ENCODE results near the gene FGD5. TPM values are rescaled to one million over a fixed set of nuclear protein-coding genes. Genes with fewer than 3 reads are reported as not detected.

The FGD5 gene
- total RNA-seq, 1 experiment from 2014 or later, result not detected

DNA sequence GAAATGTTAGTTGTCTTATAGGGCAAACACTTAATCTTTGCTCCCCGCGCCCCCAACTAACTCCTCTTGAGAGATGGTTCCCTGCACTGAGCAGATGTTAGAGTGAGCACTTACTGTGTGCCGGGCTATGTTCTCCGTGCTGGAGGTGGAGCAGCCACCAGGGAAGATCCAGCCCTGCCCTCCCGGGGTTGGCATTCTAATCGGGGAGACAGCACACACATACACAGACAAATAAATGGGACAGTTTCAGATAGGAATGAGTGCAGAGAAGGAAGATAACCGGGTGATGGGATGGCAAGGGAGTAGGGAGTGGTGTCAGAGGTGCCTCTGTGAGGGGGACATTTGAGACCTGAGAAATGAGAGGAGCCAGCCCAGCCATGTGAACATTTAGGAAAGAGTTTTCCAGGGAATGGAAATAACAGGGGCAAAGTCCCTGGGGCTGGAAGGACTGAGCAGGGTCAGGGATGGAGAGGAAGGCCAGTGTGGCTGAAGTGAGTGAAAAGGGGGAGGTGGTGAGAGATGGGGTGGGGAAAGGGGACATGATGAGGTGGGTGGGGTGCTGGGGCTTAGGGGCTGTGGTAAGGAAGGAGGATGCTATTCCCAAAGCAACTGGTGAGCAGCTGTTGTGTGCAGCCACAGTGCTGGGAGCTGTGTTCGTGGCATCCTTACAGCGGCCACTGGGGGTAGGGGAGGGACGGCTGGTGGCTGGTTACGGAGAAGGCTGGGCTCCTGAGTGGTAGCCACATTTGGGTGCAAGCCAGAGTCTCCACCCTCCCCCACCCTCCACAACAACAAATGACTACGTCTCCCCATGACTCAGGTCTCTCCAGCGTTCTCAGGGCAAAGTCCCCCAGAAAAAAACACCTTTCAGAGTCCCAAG is 15.4 kb upstream of the FGD5 start:
- no TSS peak for BruUV-seq (replicated peaks)
- no peak for DNase-seq (ENCODE audit: low spot score)
- ChIA-PET CTCF (no interaction called here), POLR2A (ENCODE audit: low non-redundant PET) (no interaction called here)
- H3K27ac ChIP-seq (ENCODE audit: low read depth, low read length, poor library complexity, severe bottlenecking), result no peak overlapping the region
- no peak overlapping the region for H3K4me3 ChIP-seq (ENCODE audit: low read depth, low read length, poor library complexity, severe bottlenecking)
- intact Hi-C loops (cut with micrococcal nuclease; ENCODE audit: unreplicated experiment), result no loop called here
- H3K9me3 ChIP-seq (ENCODE audit: low read depth, low read length, poor library complexity, severe bottlenecking), result no peaks in the 10 kb centered on the region
- no peaks in the 10 kb centered on the region for H3K4me1 ChIP-seq (ENCODE audit: insufficient read depth, low read length, poor library complexity, severe bottlenecking)
- H3K36me3 ChIP-seq (ENCODE audit: insufficient read depth, low read length, poor library complexity, severe bottlenecking), result no peaks in the 10 kb centered on the region
- peaks cover 54% of the 10 kb centered on the region for H3K27me3 ChIP-seq (replicated peaks; ENCODE audit: insufficient read depth, low read depth, low read length, poor library complexity)
- no peak for TF ChIP-seq EZH2 (IDR thresholded peaks at IDR 0.05; ENCODE audit: borderline replicate concordance, low read depth, low read length, poor library complexity, severe bottlenecking)
- TF ChIP-seq, protein P1, sequence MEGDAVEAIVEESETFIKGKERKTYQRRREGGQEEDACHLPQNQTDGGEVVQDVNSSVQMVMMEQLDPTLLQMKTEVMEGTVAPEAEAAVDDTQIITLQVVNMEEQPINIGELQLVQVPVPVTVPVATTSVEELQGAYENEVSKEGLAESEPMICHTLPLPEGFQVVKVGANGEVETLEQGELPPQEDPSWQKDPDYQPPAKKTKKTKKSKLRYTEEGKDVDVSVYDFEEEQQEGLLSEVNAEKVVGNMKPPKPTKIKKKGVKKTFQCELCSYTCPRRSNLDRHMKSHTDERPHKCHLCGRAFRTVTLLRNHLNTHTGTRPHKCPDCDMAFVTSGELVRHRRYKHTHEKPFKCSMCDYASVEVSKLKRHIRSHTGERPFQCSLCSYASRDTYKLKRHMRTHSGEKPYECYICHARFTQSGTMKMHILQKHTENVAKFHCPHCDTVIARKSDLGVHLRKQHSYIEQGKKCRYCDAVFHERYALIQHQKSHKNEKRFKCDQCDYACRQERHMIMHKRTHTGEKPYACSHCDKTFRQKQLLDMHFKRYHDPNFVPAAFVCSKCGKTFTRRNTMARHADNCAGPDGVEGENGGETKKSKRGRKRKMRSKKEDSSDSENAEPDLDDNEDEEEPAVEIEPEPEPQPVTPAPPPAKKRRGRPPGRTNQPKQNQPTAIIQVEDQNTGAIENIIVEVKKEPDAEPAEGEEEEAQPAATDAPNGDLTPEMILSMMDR (conservative IDR thresholded peaks at IDR 0.05; ENCODE audit: low read depth, low read length), result no peak

GRCh38 chr3:14803981-14804834 is 14.6 kb upstream of the FGD5 start:
- no peak overlapping the region for H3K27ac ChIP-seq (ENCODE audit: low read depth, low read length, poor library complexity, severe bottlenecking)

More at GRCh38 chr3:14803981-14804834, 14.6 kb upstream of the FGD5 start:
- Histone ChIP-seq H3K4me1 (ENCODE audit: insufficient read depth, low read length, poor library complexity, severe bottlenecking) (no peaks in the 10 kb centered on the region), H3K9me3 (ENCODE audit: low read depth, low read length, poor library complexity, severe bottlenecking) (no peaks in the 10 kb centered on the region), H3K4me3 (ENCODE audit: low read depth, low read length, poor library complexity, severe bottlenecking) (no peak overlapping the region), H3K27me3 (replicated peaks; ENCODE audit: insufficient read depth, low read depth, low read length, poor library complexity) (peaks cover 63% of the 10 kb centered on the region), H3K36me3 (ENCODE audit: insufficient read depth, low read length, poor library complexity, severe bottlenecking) (no peaks in the 10 kb centered on the region)
- TF ChIP-seq EZH2 (IDR thresholded peaks at IDR 0.05; ENCODE audit: borderline replicate concordance, low read depth, low read length, poor library complexity, severe bottlenecking), result no peak
- TF ChIP-seq, protein P1 (conservative IDR thresholded peaks at IDR 0.05; ENCODE audit: low read depth, low read length), result no peak
- POLR2A ChIA-PET (ENCODE audit: low non-redundant PET), result no interaction called here
- CTCF ChIA-PET, result no interaction called here
- BruUV-seq (replicated peaks), result no TSS peak
- DNase-seq (ENCODE audit: low spot score), result no peak
- intact Hi-C loops (cut with micrococcal nuclease; ENCODE audit: unreplicated experiment), result no loop called here

All from A673 (cell line).